ENCODE measurements around the gene PIEZO2.

- TF ChIP-seq CTCF (IDR thresholded peaks at IDR 0.05) = no peak
- TF ChIP-seq POLR2A (IDR thresholded peaks at IDR 0.05) = no peak
These were observed 422.9 kb downstream of the PIEZO2 start for GRCh38 chr18:10726198-10727068.

Data from ovary (tissue), 3 donors.